TTC549 (cell line): ENCODE results near the gene TAF1C.
A peak's percentile ranks its signal among the peaks of the same experiment; 100 is the strongest.
"Not testable (repeated sequence)": the region's sequence is repeated elsewhere in the genome, so short reads cannot be mapped to it uniquely, and the experiment has no call there.

ENCODE experiments used
- FAIRE-seq: peaks from 2 replicates; lab custom pipeline; 2012; peaks lifted over from hg19 to GRCh38; lab: Jason Lieb, UNC

TAF1C gene

GRCh38 chr16:84186685-84187437, at the start of gene TAF1C:
Gene TAF1C (minus strand): TSS chr16:84187057. CDS start chr16:84184988, 2,069 bp downstream.
- peak; percentile 43 for FAIRE-seq

GRCh38 chr16:84234321-84235241, 47.7 kb upstream of the TAF1C start:
- no peak for FAIRE-seq

- no peak for FAIRE-seq
These were observed 46.9 kb upstream of the TAF1C start for GRCh38 chr16:84233748-84234147.

GRCh38 chr16:84232969-84233368, 46.1 kb upstream of the TAF1C start:
- no peak for FAIRE-seq

GRCh38 chr16:84232060-84232459, 45.2 kb upstream of the TAF1C start:
- no peak for FAIRE-seq

- no peak for FAIRE-seq
These were observed 42.6 kb upstream of the TAF1C start for GRCh38 chr16:84229471-84229870.

GRCh38 chr16:84228256-84228838, 41.5 kb upstream of the TAF1C start:
- FAIRE-seq: no peak

GRCh38 chr16:84227548-84227947, 40.7 kb upstream of the TAF1C start:
- FAIRE-seq: no peak

- FAIRE-seq: no peak
These were observed 39.2 kb upstream of the TAF1C start for GRCh38 chr16:84226026-84226425.

- no peak for FAIRE-seq
These were observed 38.7 kb upstream of the TAF1C start for GRCh38 chr16:84225571-84225970.

- no peak for FAIRE-seq
These were observed 38.3 kb upstream of the TAF1C start for GRCh38 chr16:84225126-84225525.

GRCh38 chr16:84224554-84224953, 37.7 kb upstream of the TAF1C start:
- no peak for FAIRE-seq

GRCh38 chr16:84223456-84223855, 36.6 kb upstream of the TAF1C start:
- no peak for FAIRE-seq

GRCh38 chr16:84220851-84221250, 34.0 kb upstream of the TAF1C start:
- no peak for FAIRE-seq

- FAIRE-seq: no peak
These were observed 32.1 kb upstream of the TAF1C start for GRCh38 chr16:84218956-84219355.

GRCh38 chr16:84218176-84218823, 31.4 kb upstream of the TAF1C start:
- FAIRE-seq: no peak

GRCh38 chr16:84216144-84216543, 29.3 kb upstream of the TAF1C start:
- FAIRE-seq: not testable (repeated sequence)

GRCh38 chr16:84215531-84215930, 28.7 kb upstream of the TAF1C start:
- FAIRE-seq: no peak

- no peak for FAIRE-seq
These were observed 27.7 kb upstream of the TAF1C start for GRCh38 chr16:84214451-84215066.

- no peak for FAIRE-seq
These were observed 25.8 kb upstream of the TAF1C start for GRCh38 chr16:84212631-84213030.

- FAIRE-seq: no peak
These were observed 25.3 kb upstream of the TAF1C start for GRCh38 chr16:84212154-84212553.

GRCh38 chr16:84209989-84210388, 23.1 kb upstream of the TAF1C start:
- FAIRE-seq: no peak
